Measurements from ENCODE around the gene PJA1.

Gene PJA1

DNA sequence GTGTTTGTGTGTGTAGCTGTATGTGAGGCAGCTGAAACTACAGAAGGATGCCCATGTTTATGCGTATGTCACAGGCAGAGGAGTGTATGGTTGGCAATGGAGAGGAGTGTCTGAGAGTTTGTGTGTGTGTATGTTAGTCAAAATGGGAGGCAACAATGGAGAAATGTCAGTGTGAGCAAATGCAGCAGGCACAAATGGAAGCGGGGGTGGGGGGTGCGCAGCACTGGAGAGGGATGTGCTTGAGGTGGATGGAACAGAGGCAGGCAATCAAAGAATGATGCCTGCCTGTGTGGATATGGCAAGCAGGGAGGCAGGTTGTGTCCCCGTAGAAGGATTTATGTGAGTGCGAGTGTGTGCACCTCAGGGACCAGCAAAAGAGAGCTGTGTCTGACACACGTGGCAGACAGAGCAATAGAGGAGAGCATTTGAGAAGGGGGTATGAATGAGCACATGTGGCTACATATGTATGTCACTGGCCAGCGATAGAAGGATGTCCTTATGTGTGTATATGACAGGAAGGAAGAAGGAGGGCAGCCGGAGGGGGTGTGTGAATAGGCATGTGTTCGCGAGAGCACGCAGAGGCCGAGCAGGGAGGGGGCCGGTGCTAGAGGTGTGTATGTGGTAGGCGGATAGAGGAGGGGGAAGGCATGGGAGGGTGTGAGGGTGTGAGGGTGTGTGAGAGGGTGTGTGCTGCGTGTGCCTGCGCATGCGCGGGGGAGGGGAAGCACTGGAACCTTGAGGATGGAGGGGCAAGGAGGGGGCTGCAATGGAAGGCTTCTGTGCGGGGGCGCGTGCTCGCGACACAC, 1.1 kb downstream of the PJA1 start:
- peak; percentile 60 for DNase-seq

DNA sequence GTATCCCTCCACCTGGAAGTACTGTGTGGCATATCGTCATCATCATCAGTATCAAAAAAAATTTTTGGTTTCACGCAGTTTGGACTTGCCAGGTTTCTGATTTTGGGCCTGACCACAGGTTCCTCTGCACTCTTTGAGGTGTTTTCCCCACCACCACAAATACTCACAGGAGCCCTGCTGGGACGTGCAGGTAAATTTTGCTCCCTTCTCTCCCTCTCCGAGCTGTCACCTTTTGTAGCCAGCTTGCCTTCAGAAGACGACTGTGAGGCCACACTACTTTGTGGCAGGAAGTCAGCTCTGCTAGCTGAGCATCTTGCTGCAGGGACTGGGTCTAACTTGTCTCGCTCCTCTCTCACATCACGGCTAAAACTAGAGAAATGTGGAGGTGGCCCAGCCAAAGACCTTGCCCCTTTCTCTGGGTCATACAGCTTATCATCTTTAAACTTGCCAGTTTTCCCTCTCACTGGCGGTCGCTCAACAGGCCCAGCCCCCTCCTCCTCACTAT, 2.8 kb downstream of the PJA1 start:
- no peak for DNase-seq

- DNase-seq: no peak
Measured at GRCh38 chrX:69161786-69162349, 3.4 kb downstream of the PJA1 start.

DNA sequence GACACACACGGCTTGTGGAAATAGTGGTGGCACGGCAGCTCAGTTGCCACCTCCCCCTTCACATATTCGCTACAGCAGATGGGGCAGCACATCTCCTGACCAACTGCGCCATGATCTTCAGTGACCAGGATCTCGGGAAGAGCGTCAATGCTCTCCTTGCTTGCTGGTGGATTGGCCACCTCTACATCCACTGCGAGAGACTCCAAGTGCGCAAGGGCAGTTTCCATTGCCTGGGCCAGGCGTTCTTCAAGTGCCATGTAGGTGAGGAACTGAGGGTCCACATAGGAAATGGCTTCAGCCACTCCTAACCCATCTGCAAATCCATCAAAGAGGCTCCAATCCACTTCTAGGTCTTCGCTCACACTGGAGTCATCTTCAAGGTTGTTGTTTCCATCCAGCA, 3.9 kb downstream of the PJA1 start:
- DNase-seq: no peak

- no peak for DNase-seq
Measured at GRCh38 chrX:69158166-69158980, 6.9 kb downstream of the PJA1 start.

- DNase-seq: no peak
Measured at GRCh38 chrX:69156638-69157037, 8.6 kb downstream of the PJA1 start.

DNA sequence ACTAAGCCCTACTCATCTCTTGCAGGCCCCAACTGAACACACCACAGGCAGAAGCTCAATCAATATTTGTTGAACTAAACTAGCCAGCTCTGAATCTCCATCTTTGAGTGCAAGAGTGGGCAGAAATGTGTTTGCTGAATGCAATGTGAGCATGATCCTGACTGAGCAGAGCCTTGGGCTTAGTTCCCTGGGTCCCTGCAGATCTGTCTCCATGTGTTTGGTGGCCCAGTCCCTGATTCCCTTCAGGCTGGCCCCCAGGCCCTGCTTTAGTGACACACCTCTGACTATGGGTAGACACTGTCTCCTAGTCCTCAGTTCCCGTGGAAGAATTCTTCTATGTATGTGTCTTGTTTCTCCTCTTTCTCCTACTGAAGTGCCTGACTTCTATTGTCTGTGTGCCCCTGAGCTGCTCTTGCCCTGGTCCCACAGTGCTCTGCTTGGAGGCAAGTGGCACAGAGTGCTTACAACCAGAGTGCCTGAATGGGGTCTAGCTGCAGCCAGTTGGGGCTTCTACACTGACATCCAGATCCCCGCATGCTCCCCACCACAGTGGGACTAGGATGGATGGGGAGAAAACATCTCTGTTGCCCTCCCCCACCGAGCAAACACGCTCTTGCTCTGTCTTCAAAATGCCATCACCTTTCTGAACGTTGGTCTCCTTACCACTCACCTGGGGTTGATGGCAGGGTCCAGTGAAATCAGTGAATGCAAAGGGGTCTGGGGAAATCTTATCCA, 9.3 kb downstream of the PJA1 start:
- DNase-seq: no peak

DNA sequence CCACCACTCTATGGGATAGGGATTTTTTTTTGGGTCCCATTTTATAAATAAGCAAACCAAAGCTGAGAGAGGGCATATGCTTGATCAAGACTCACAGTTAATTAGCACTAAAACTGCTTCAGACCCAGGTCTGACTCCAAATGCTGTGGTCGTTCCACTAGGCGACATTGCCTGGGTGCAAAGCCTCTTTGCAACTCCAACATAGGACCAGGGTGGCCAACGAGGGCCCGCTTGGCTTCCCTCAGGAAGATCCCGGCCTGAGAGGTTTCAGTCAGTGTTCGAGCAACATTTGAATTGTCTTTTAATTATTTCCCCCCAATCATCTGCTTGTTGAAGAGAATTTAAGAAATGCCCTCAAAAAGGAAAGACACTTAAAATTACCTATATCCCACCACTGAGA, 11.2 kb downstream of the PJA1 start:
- DNase-seq: no peak

DNA sequence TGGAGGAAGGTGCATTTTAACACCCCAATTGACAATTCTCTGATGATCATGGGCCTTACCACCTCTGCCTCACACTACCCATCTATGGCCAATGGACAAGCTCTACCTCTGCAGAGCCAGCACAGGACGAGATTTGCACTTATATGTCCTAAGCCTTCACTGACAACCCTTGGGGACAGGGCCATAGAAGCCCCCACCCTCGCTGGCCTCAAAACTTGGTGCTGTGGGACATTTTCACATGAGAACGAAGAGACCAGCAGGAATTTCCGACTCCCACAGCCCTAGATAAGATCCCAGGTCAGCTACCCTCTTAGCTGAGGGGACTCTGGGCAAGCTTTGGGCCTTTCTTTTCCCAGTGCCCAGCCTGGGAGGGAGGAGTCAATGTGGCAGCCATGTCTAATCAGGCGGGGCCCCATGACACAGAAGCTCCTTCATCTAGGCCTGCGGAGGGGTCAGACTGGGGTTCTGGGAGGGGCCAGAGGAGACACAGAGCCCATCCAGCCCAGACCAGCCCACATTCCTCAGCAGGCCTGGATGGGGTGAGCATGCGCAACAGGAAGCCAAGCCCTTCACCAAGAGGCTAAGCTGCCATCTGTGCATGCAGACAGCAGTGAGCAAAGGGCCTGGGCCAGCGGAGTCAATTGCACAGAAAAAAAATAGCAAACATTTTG, 12.1 kb downstream of the PJA1 start:
- DNase-seq: no peak

DNA sequence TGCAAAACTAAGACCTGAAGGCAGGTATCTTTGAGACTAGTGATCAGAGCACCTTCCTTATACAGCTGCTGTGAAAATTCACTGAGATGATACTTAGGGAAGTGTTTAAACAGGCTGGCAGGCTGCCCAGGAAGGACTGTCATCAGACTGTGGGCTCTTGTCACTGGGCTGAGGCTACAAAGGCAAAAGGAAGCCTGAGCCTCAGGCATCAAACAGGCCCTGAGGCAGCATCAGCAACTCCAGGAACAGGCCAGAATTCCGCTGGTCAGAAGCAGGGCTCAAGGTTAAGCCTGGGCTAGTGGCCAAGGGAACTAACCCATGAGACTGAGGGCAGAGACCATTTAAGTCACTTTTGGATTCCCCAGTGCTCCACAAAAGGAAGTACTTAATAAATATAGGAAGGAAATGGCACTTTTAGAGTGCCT, 12.8 kb downstream of the PJA1 start:
- no peak for DNase-seq

DNA sequence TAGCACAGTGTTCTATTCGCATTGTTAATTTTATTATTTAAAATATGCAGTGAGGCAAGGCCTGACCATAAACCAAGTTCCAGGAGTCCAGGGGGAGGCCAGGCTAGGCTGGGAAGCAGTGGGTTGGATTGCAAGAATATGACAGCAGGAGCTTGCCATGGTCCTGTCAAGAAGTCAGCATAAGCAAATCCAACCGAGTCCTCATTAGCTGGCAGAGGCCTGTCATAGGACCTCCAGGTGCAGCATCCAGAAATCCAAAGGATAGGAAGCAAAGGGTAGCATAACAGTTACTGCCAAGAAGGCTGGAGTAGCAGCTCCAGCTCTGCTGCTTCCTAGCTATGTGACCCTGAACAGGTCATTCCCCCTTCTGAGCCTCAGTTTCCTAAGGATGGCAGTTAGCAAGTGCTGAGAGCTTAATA, 13.4 kb downstream of the PJA1 start:
- no peak for DNase-seq

DNA sequence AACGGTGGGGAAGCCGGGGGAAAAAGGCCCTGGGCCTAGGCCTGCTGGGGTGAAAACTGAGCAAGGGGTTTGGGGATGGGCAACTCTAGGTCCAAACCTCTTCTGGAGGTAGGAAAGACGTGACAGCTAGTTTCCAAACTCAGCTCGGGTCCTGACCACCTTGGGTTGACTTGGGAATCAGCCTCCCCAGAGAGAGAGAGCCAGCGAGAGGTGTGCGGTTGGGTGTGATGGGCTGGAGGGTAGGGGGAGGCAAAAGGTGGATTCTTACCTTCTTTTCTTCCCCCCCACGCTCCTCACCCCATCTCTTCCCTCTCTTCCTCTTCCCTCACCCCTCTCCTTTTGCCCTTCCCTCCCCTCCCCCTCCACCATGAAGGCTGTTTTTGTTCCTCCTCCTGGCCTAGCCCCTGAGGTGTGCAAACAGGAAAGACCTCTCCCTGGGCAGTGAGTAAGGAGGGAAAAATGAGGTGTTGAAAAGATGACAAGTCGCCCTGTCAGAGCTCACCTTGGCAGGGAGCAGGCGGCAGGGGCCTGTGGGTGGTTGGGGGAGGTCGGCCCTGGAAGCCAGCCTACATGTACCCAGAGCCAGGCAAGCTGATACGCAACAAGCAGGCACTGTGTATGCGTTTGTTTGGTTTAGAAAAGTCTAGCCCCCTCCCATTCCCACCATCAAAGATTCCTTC, 14.8 kb downstream of the PJA1 start:
- DNase-seq: no peak

GRCh38 chrX:69149466-69150280, 15.6 kb downstream of the PJA1 start:
- DNase-seq: no peak

DNA sequence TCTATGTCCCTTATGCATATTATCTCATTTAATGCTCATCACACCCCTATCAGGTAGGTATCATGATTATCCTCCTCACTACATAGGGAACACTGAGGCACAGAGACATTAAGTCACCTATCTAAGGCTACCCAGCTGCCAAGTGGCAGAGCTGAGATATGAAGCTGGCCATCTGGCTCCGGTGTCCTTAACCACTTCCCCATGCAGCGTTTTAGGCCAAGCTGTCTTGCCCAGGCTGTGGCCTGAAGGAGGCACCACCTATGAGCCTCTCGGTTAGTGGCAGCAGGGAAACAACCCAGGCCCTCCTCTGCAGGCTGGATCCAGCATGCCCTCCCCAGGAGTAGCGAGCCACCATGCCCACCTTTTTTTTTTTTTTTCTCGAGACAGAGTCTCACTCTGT, 16.3 kb downstream of the PJA1 start:
- no peak for DNase-seq

GRCh38 chrX:69146739-69147138, 18.5 kb downstream of the PJA1 start:
- no peak for DNase-seq

DNA sequence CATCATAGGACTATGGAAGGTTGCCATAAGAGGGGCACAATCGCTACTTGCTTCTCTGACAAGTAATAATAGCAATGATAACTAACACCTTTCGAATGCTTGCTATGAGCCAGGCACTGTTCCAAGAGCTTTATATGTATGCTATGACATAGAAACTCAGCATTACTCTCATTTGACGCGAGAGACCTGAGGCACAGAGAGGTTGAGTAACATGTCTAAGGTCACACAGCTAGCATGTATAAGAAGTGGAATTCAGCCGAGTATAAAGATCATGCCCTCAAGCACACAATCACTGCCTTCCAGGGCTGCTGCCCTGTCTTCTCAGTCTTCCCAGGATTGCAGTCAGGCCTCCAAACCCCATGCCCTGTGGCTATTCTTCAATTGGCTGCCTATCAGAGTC, 19.5 kb downstream of the PJA1 start:
- DNase-seq: no peak

DNA sequence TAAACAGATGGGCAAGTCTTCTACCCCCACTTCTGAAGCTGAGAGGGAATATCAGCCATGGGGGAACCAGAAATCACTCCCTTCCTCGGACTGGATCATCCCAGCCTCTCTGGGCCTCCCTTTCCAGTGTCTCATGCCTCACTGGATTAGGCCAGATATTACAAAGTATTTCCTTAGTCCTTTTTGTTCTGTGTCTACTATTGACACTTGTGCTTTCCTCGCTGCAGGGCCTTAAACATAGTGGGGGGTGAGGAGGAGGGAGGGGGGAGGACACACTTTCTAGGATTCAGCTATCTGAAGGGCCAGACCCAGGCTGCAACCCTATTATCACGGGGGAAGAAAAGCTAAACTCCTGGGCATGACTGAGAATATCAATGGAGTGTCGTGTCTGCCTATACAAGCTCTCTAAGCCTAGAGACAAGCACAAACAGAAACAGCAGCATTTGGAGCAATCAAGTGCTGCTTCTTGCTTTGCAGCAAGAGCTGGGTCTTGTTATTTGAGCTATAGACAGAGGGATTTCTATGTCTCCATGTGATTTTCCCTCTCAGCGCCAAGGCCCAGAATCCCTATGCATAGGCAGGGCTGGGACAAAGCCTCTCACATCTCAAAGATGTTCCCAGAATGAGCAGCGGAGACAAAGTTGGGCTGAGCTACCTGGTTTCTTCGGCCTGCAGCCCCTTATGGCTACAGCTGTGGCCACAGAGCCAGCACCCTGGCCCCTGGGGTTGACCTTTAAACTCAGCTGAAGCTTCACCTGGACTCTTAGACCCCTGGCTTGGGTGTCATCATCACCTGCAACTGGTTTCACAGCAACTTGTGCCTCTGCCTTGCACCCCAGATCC, 20.2 kb downstream of the PJA1 start:
- no peak for DNase-seq

DNA sequence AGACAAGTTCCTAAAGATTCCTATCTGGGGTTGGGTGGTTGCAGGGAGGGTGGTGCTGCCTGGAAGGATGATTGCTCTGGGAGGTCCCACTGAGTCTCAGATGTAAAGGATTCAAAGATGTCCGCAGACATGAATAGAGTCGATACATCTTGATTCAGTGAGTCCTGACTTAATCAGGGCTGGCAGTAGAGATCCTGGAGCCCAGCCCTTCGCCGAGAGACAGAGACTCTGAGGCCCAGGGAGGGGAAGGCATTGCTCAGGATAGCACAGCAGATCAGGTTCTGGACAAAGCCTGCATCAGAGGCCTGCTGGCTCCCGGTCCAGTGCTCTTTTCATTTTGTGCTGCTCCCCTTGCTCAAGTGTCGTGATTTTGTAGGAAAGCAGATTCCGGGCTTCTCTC, 21.7 kb downstream of the PJA1 start:
- no peak for DNase-seq

GRCh38 chrX:69142788-69143469, 22.3 kb downstream of the PJA1 start:
- DNase-seq: no peak

Data from activated CD8-positive, alpha-beta memory T cell treated with anti-CD3 and anti-CD28 coated beads, Interleukin-2, amount 50 U/mL, for 48 hours (primary cell).